Stimulated activated naive B cell treated with anti-CD40 and anti-IgM and Interleukin-4, amounts not matched to agents 10 μg/mL and 1 μg/mL and 100 μg/mL, for 72 hours (primary cell): ENCODE measurements around the gene AKAP13.

Source experiments
- ATAC-seq, 2 donors: fragments of 150-1000 bp; cut with Tn5 transposase; replicated peaks; 2 replicates each; pipeline ENCODE4 v1.10.0; 2021; ENCODE audit warnings: moderate library complexity in 1 of 2
- DNase-seq: peaks from one replicate; pipeline ENCODE4 v3.0.0; 2021
- H3K27ac Mint-ChIP-seq: one replicate; pipeline ENCODE4 v1.8.0; 2022; ENCODE audit warnings: mild to moderate bottlenecking, mixed read lengths
- H3K27me3 Mint-ChIP-seq, 2 donors: one replicate each; pipeline ENCODE4 v1.8.0; 2022; ENCODE audit warnings: mixed read lengths in 2 of 2
- H3K36me3 Mint-ChIP-seq, 2 donors: one replicate each; pipeline ENCODE4 v1.8.0; 2022; ENCODE audit warnings: mixed read lengths in 2 of 2, mild to moderate bottlenecking in 1 of 2
- H3K4me1 Mint-ChIP-seq, 2 donors: one replicate each; pipeline ENCODE4 v1.8.0; 2022; ENCODE audit warnings: mixed read lengths in 2 of 2, mild to moderate bottlenecking in 1 of 2
- H3K4me3 Mint-ChIP-seq, 2 donors: one replicate each; pipeline ENCODE4 v1.8.0; 2022; ENCODE audit warnings: mild to moderate bottlenecking in 2 of 2, mixed read lengths in 2 of 2, moderate library complexity in 1 of 2
- H3K9me3 Mint-ChIP-seq, 2 donors: one replicate each; pipeline ENCODE4 v1.8.0; 2022; ENCODE audit warnings: mixed read lengths in 2 of 2, mild to moderate bottlenecking in 1 of 2

The AKAP13 gene

DNA sequence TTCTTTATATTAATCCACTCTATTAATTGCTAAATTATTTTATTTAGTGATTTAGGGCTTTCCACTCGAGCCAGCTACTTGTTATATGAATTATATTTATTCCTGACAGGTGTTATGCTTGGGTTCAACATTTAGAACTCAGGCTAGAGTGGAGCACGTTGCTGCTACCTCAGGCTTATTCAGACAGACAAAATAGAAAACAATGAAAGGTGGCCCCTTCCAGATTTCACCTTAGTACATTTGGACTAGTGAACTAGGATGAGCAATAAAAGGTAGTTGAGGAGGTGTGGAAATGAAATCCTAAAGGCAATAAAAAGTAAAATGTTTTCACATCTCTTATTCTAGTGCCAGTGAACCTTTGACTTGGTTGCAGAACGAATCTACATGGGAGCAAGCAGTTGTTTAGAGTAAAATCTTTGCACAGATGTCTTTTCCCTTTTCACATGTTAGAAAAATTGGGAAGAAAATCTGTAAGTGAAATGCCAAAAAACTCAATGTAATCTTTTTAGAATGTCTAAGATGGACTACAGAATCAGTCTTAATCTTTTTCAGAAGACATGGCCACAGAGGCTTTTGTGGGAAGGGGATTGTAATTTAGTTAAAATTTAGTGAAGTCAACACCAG, 63.8 kb downstream of the AKAP13 start:
- Mint-ChIP-seq H3K9me3 (peaks cover 2 to 8% of the 10 kb centered on the region in 2 donors), H3K36me3 (peaks cover 12 to 13% of the 10 kb centered on the region in 2 donors), H3K27me3 (no peaks in the 10 kb centered on the region), H3K4me3 (no peak overlapping the region), H3K27ac (peak overlapping the region; percentile 76), H3K4me1 (peaks cover 48 to 81% of the 10 kb centered on the region in 2 donors)
- ATAC-seq (no peak), DNase-seq (no peak)

DNA sequence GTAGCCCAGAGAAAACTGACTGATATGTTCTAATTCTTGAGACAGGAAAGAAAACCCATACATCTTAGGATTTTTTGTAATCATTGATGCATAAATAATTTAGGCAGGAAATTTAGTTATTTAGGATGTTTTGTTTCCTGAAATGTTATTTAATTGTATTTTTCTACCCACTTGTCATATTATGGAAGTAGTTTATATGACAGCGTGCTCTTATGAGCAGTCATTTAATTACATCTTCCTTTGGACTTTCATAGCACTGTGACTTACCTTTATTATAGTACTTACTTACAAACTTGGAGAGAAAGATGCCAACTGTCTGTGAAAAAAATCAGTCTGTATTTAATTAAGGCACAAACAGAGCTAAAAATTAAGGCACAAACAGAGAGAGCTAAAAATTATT, 65.0 kb downstream of the AKAP13 start:
- Mint-ChIP-seq H3K4me3 (no peak overlapping the region), H3K27ac (peak overlapping the region; percentile 42), H3K27me3 (no peaks in the 10 kb centered on the region), H3K4me1 (peaks cover 51 to 87% of the 10 kb centered on the region in 2 donors), H3K36me3 (peaks cover 24% of the 10 kb centered on the region in 2 donors), H3K9me3 (peaks cover 11 to 17% of the 10 kb centered on the region in 2 donors)
- ATAC-seq (no peak), DNase-seq (no peak)

DNA sequence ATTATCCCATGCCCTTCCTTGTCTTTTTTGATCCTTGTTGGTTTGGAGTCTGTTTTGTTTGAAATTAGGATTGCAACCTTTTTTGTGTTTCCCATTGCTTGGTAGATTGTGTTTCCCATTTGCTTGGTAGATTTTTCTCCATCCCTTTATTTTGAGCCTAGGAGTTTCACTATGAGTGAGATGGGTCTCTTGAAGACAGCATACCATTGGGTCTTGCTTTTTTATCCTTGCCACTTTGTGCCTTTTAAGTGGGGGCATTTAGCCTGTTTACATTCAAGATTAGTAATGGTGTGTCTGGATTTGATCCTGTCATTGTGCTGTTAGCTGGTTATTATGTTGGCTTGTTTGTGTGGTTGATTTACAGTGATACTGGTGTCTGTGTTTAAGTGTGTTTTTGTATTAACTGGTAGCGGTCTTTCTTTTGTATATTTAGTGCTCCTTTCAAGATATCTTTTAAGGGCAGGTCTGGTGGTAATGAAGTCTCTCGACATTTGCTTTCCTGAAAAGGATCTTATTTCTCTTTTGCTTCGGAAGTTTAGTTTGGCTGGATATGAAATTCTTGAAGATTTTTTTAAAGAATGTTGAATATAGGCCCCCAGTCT, 70.8 kb downstream of the AKAP13 start:
- Mint-ChIP-seq H3K4me3 (no peak overlapping the region), H3K9me3 (peaks cover 26 to 29% of the 10 kb centered on the region in 2 donors), H3K4me1 (peaks cover 65 to 95% of the 10 kb centered on the region in 2 donors), H3K27ac (peak overlapping the region; percentile 88), H3K36me3 (peaks cover 35 to 52% of the 10 kb centered on the region in 2 donors), H3K27me3 (no peaks in the 10 kb centered on the region)
- ATAC-seq (no peak), DNase-seq (no peak)

DNA sequence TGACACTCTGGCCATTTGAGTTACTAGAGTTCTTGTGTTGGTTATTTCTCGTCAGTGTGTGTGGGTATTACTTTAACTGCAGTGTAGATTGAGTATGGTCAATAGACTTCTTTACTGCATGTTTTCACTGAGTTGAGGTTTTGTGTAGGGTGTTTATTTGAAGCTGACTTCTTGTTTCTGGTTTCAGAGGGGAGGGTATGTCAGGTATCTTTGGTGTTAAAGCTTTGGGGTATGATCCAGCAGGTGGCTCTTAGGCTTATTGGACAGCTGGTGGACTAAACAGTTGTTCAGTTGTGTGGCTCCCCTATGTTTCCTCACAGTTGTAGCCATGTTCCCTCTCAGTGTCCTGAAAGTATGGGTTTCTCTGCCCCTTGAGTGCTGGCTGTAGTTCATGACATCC, 72.0 kb downstream of the AKAP13 start:
- ATAC-seq (peak in 1 of 2 donors; percentile 40), DNase-seq (no peak)
- Mint-ChIP-seq H3K36me3 (peaks cover 32 to 52% of the 10 kb centered on the region in 2 donors), H3K27me3 (no peaks in the 10 kb centered on the region), H3K9me3 (peaks cover 24 to 29% of the 10 kb centered on the region in 2 donors), H3K4me3 (peak overlapping the region in 1 of 2 donors; percentile 12), H3K27ac (peak overlapping the region; percentile 92), H3K4me1 (peaks cover 65 to 97% of the 10 kb centered on the region in 2 donors)

DNA sequence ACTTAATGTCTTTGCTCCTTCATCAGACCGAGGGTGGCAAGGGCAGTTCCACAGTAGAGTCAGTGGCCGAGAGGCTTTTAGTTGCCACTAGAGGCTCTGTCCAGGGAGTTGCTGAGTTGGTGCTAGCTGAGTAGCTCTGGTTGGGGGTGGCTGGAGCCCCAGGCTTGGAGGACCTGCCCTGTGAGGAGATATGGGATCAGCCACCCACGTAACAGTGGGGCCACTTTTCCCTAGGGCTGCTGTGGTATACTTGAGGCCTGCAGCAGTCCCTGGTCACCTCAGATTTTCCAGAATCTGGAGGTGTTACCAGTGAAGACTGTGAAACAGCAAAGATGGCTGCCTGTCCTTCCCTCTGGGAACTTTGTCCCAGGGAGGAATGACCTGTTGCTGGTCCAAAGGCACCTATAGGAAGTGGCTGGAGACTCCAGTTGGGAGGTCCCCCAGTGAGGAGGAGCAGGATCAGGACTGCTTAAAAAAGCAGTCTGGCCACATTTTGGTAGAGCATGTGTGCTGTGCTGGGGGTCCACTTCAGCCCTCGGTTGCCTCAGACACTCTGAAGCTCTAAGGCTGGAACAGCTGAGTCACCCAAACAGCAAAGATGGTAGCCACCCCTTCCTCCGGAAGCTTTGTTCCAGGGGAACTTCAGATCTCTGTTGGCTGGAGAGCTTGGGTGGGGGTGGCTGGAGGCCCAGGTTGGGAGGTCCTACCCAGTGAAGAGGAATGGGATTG, 72.9 kb downstream of the AKAP13 start:
- ATAC-seq (no peak), DNase-seq (no peak)
- Mint-ChIP-seq H3K27ac (peak overlapping the region; percentile 92), H3K36me3 (peaks cover 26 to 51% of the 10 kb centered on the region in 2 donors), H3K9me3 (peaks cover 22 to 29% of the 10 kb centered on the region in 2 donors), H3K27me3 (no peaks in the 10 kb centered on the region), H3K4me3 (peak overlapping the region in 1 of 2 donors; percentile 63), H3K4me1 (peaks cover 61 to 93% of the 10 kb centered on the region in 2 donors)

GRCh38 chr15:85454403-85454802, 74.0 kb downstream of the AKAP13 start:
- DNase-seq (no peak), ATAC-seq (no peak)
- H3K36me3 Mint-ChIP-seq = peaks cover 27 to 51% of the 10 kb centered on the region in 2 donors
- no peak overlapping the region for H3K4me3 Mint-ChIP-seq
- no peaks in the 10 kb centered on the region for H3K27me3 Mint-ChIP-seq
- peaks cover 60 to 92% of the 10 kb centered on the region in 2 donors for H3K4me1 Mint-ChIP-seq
- peaks cover 19 to 25% of the 10 kb centered on the region in 2 donors for H3K9me3 Mint-ChIP-seq
- H3K27ac Mint-ChIP-seq = peak overlapping the region; percentile 39

DNA sequence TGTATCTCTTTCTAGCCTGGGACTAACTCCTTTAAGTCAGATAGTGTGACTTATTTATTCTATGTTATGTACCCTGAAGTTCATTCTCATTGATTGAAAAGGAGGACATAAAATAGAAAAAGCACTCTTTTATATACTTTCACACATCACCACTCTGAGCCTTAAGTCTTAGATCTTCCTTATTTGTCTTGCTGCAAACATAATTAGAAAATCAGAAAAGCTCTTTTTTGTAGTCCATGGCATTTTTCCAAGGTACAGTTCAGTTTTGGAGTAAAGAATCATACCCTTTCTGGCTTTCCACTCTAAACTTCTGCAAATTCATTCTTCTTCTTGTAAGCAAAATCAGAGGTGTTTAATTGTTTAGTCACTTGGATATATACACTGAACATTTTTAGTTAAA, 75.5 kb downstream of the AKAP13 start:
- Mint-ChIP-seq H3K4me1 (peaks cover 62 to 92% of the 10 kb centered on the region in 2 donors), H3K36me3 (peaks cover 12 to 40% of the 10 kb centered on the region in 2 donors), H3K9me3 (peaks cover 8 to 13% of the 10 kb centered on the region in 2 donors), H3K4me3 (no peak overlapping the region), H3K27me3 (no peaks in the 10 kb centered on the region), H3K27ac (peak overlapping the region; percentile 83)
- DNase-seq (no peak), ATAC-seq (no peak)

GRCh38 chr15:85456798-85457197, 76.4 kb downstream of the AKAP13 start:
- Mint-ChIP-seq H3K4me3 (no peak overlapping the region), H3K36me3 (peaks cover 6 to 36% of the 10 kb centered on the region in 2 donors), H3K27ac (peak overlapping the region; percentile 95), H3K4me1 (peaks cover 60 to 91% of the 10 kb centered on the region in 2 donors), H3K9me3 (peaks cover 2 to 5% of the 10 kb centered on the region in 2 donors), H3K27me3 (no peaks in the 10 kb centered on the region)
- DNase-seq (no peak), ATAC-seq (peak; percentile 89 to 94)

DNA sequence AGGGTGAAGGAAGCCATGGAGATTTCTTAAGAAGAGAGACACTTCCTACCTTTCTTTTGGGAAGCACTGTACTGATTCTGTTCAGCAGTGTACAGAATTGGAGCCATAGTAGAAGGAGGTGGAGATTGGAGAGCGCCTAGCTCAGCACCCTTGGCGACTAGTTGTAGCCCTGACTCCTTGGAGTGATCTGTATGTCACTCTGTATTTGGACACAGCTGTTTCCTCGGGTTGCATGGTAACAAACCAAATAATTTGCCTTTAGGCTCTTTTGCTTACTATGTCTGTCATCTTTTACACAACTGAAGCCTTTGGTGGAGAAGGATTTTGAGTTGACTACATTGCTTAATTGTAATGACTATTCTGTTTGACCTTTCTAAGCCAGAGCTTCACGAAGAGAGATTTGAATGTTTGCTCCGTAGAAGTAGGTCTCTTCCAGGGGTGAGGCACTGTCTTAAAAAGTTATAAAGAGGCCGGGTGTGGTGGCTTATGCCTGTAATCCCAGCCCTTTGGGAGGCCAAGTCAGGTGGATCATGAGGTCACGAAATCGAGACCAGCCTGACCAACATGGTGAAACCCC, 77.1 kb downstream of the AKAP13 start:
- Mint-ChIP-seq H3K4me1 (peaks cover 60 to 91% of the 10 kb centered on the region in 2 donors), H3K27ac (peak overlapping the region; percentile 95), H3K27me3 (no peaks in the 10 kb centered on the region), H3K36me3 (peaks cover 3 to 36% of the 10 kb centered on the region in 2 donors), H3K9me3 (no peaks in the 10 kb centered on the region), H3K4me3 (no peak overlapping the region)
- peak; percentile 38 to 43 for ATAC-seq
- DNase-seq = no peak

- Mint-ChIP-seq H3K4me1 (peaks cover 58 to 89% of the 10 kb centered on the region in 2 donors), H3K27me3 (no peaks in the 10 kb centered on the region), H3K36me3 (peaks cover 3 to 27% of the 10 kb centered on the region in 2 donors), H3K27ac (peak overlapping the region; percentile 54), H3K4me3 (no peak overlapping the region), H3K9me3 (no peaks in the 10 kb centered on the region)
- no peak for DNase-seq
- no peak for ATAC-seq
These were observed 78.4 kb downstream of the AKAP13 start for GRCh38 chr15:85458764-85459163.

DNA sequence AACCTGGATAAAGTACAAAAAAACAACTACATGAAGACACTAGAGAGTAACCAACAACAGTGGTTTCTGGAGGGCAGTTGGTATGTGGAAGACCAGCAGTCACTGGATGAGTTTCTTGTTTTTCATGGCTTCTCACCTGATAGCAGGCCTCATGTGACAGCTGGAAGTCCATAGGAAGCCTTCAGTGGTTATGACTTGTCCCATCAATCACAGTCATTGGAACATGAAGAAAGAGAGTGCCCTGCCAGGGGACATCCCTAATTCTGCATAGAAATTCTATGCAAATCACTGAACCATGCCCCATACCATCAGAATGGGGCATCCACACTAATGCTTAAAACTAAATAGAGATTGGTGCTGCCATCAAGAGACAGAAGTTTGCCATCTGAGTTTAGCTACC, 81.6 kb downstream of the AKAP13 start:
- ATAC-seq (peak; percentile 74 to 77), DNase-seq (no peak)
- Mint-ChIP-seq H3K36me3 (peaks cover 3 to 24% of the 10 kb centered on the region in 2 donors), H3K4me3 (no peak overlapping the region), H3K27ac (peak overlapping the region; percentile 20), H3K27me3 (no peaks in the 10 kb centered on the region), H3K4me1 (peaks cover 49 to 71% of the 10 kb centered on the region in 2 donors), H3K9me3 (no peaks in the 10 kb centered on the region)

DNA sequence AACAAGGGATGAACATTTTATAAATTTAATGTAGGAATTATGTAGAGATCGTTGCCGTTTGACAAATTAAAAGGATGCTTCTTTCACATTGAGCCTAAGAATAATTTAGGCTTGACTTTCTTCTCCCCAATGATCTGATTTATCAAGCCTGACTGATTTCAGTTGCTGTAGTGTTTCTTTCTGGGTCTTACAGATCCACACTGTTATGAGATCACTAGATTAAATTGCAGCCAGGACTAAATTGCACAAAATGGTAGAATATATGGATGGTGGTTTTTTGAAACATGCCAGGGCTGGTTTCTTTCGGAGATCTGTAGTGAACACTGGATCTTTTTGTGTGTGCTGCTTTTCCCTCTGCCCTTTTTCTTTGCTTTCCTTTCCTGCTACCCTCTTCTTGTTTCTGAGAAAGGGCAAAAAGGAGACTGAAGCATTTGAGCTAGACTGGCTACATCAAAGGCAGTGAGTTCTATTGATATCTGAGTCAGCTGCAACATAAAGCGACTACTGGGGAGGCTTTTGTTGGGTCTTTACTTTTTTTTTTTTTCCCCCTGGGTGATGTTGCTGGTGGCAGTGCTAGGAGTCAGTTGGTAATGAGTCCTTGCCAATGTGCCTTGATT, 83.0 kb downstream of the AKAP13 start:
- peak in 1 of 2 donors; percentile 33 for ATAC-seq
- no peak for DNase-seq
- H3K27ac Mint-ChIP-seq = peak overlapping the region; percentile 86
- peaks cover 3 to 18% of the 10 kb centered on the region in 2 donors for H3K36me3 Mint-ChIP-seq
- H3K27me3 Mint-ChIP-seq = no peaks in the 10 kb centered on the region
- H3K4me3 Mint-ChIP-seq = peak overlapping the region in 1 of 2 donors; percentile 15
- peaks cover 55 to 76% of the 10 kb centered on the region in 2 donors for H3K4me1 Mint-ChIP-seq
- H3K9me3 Mint-ChIP-seq = no peaks in the 10 kb centered on the region

GRCh38 chr15:85463976-85464375, 83.6 kb downstream of the AKAP13 start:
- no peaks in the 10 kb centered on the region for H3K27me3 Mint-ChIP-seq
- DNase-seq = no peak
- H3K27ac Mint-ChIP-seq = peak overlapping the region; percentile 86
- H3K4me1 Mint-ChIP-seq = peaks cover 53 to 75% of the 10 kb centered on the region in 2 donors
- H3K9me3 Mint-ChIP-seq = no peaks in the 10 kb centered on the region
- no peak for ATAC-seq
- peak overlapping the region in 1 of 2 donors; percentile 1 for H3K4me3 Mint-ChIP-seq
- peaks cover under 1 to 15% of the 10 kb centered on the region in 2 donors for H3K36me3 Mint-ChIP-seq

DNA sequence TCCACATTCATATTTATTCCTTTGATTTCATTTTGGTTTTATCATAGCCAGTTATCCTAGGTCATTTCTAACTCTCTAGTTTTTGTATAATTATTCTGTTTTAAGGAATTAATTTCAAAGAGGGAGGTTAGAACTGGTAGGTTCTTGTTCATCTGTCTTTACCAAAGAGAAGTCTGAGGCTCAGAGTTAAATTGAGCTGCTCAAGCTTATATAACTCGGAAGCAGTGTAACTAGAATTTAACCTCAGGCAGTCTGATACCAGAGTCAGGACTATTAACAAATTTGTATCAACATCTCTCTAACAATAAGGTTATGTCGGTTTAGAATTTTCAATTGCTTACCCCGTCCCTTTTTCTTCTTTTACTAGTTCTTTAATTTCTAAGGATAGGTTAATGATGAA, 84.1 kb downstream of the AKAP13 start:
- Mint-ChIP-seq H3K27ac (peak overlapping the region; percentile 86), H3K4me1 (peaks cover 52 to 75% of the 10 kb centered on the region in 2 donors), H3K4me3 (no peak overlapping the region), H3K36me3 (peaks cover 0 to 15% of the 10 kb centered on the region in 2 donors), H3K27me3 (no peaks in the 10 kb centered on the region), H3K9me3 (no peaks in the 10 kb centered on the region)
- no peak for DNase-seq
- ATAC-seq = no peak
